HG02840 (cell line): Measurements from ENCODE around the gene RGS10.

ENCODE experiments used
- ATAC-seq: cut with Tn5 transposase; IDR thresholded peaks from one replicate; pipeline ENCODE4 v1.9.1; 2021; ENCODE audit warnings: mild to moderate bottlenecking, moderate library complexity, moderate number of reproducible peaks; ENCODE audit not compliant: unreplicated experiment, low FRiP score

Gene RGS10

DNA sequence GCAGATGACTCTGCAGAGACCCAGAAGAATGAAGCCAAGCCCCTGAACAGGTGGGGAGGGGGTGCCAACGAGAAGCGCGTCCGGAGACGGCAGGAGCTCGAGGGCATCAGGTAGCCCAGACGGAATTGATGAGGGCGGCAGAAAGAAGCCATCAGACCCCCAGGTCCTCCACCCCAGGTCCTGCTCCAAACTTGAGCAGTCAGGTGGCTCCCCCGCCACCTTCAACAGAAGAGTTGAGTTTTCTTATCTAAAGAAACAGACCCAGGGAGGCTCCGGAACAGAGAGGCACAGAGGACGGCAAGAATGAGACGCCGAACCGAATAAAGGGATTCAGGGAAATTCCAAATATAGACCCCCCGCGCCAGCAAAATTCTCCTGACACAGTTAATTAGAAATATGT is 22.2 kb downstream of the RGS10 start:
- ATAC-seq = no peak

DNA sequence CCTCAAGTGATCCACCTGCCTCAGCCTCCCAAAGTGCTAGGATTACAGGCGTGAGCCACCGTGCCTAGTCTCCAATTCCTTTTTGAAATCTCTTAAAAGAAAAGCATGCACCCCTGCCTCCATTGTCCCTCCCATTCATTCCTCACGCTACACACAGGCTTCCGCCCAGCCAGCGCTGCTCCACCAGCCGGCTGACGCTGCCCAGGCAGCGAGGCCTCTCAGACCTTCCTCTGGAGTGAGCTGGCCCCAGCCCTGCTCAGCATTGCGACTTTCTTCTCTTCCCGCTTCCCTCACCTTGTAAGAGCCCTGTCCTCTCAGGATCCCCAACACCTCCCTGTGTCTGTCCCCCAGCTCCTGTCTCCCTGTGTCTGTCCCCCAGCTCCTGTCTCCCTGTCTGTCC is 23.6 kb downstream of the RGS10 start:
- ATAC-seq = no peak

DNA sequence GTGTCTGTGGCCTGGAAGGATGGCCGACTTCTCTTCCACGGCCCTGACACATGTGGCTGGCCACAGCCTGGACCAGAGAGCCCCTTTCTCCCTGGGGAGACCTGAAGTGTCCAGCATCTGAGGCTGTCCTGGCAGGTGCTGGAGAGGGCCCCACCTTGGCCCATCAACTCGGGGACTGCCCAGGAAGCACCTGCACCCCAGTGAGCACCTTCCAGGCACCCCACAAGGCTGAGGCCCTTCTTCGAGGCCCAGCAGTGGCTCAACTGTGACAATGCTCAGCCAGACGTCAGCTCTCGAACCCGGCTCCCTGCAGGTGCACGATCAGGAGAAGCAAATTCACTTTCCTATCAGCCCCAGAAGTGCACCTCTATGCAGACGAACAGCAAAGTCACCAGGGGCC is 24.3 kb downstream of the RGS10 start:
- ATAC-seq = peak; percentile 23

DNA sequence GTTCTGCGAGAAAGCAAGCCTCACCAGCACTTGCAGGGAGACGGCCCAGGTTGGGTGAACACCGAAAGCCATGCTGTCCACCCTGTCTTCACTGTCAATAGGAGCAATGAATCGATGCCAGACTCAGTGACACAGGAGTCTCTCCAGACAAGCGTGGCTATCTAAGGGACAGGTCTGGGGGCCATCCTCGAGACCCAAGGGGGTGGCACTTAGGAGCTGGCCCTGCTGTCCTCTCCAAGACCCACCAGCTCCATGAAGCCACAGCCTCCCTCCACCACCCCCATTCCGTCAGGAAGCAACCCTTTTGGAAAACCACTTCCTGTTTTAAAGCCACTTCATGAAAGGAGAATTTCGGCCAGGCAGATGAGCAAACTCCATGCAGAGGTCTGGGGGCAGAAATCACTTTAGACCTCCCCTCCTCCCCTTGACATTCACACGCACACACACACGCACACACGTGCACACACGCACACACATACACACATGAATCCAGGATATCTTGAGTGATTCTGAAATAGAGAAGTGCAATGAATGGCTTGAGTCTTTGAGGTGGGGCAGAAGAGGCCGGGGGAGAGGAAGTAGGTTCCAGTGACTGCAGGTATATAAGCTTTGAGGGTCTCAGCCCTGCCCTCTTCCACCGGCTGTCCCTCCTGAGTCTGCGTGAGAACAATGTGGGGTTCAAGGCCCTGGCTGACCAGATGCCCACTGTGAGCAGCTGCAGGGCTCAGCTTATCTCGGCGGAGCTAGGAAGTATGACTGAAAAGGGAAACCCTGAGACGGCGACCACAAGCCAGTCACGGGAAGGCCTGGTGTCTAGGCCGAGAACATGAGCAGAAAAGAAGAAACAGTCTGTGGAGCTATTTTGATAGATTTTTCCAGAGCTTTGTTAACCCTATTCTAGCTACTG is 25.0 kb downstream of the RGS10 start:
- ATAC-seq = peak; percentile 51

DNA sequence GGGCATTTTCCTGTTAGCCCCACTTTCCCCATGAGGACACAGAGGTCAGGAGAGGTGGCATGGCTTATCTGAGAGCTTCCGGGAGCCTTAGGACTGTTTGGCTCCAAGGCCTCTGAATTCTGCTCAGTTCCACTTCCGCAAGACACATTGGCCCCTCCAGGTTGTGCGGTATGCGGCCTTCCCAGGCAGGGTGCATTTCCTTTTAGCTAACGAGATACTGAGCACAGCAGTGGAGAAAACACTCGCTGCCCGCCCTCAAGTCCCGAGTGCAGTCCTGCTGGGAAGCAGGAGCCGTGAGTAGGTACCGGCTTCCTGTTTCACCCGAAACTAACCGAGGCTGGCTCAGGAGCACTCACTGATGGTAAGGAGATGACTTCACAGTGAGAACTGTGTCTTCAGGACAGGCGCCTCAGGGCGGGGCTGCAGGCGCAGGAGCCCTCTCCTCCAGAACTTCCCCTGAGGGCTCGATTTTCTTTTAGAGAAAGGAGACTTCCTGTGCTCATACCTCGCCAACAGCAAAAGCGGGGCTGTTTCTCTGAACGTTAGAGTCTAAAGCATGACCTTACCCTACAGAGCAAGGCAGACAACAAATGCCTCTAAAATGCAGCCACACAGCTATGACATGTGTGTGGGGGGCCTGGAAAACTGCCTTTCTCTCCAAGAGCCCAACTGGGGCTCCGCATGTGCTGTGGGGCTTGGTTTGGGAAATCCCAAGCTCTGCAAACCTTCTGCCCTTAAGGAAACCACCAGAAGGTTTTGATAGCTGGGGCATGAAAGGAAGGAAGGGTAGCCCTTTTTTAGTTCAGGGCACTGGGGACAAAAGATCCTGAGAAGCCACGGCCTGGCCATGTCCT is 25.9 kb downstream of the RGS10 start:
- ATAC-seq = peak; percentile 63

DNA sequence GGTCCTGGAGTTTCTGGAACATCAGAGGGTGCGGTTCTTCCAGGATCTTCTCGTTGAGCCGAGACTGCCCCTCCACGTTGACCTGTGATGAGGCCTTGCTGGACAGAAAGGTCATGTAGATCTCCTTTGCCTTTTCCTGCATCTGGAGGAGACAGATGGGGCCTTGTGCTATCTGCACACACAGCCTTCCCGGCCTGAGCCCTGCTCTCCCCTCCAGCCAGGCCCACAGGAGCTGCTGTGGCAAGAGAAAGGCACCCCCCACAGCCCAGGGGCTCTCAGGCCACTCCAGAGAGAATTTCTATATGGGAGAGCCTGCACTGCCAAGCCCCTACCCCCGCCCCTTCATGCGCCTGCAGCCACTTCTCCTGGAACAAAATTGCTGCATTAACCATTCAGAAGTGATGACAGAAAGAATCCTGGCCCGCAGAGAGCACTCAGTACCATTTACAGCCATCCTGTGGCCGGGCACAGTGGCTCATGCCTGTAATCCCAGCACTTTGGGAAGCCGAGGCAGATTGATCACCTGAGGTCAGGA is 26.9 kb downstream of the RGS10 start:
- no peak for ATAC-seq

DNA sequence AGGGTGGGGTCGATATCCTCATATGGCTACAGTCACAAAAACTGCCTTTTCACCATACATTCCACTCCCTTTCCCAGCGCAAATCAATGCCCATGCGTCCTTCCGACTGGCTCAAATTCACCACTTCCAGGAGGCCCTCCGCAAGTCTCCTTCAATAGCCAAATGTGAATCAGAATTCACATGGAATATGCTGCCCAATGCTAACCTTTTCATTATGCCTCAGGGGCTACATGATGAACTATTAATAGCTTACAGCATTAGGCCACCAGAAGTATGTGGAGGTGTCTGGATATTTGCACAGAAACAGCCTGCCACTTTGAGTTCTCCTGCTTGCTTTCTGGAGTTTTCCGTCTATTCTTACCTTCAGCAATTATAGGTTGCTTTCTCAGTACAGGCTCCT is 27.7 kb downstream of the RGS10 start:
- no peak for ATAC-seq

DNA sequence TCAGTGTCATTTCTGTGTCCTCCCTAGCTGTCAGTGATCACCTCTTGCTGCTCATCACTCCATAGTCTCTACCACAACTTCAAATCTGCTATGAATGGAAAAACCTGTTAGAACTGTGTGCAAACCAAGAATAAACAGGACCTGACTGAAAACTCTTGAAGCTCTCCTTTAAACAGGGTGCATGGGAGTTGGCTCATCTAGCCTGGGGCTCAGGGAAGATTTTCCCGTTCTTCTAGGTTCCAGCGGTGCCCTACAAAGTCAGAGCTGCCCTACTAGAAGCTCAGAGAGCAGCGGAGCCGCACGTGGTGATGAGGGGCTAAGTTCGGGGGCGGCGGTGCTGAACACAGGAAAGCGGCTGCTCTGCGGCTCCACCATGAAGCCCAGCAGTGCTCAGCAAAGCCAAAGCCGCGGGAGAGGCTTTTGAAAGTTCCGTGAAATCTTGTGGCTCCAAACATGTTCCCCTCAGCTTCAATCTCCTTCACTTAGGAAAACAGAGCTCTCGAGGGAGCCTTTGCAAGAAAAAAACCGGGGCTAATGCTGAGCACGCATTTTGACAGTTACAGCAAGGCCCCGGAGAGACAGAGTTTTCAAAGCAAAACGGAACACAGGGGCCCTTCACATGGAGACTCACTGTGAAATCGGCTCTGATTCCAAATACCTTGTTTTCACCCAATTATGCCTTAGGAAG is 30.5 kb downstream of the RGS10 start:
- ATAC-seq = no peak

DNA sequence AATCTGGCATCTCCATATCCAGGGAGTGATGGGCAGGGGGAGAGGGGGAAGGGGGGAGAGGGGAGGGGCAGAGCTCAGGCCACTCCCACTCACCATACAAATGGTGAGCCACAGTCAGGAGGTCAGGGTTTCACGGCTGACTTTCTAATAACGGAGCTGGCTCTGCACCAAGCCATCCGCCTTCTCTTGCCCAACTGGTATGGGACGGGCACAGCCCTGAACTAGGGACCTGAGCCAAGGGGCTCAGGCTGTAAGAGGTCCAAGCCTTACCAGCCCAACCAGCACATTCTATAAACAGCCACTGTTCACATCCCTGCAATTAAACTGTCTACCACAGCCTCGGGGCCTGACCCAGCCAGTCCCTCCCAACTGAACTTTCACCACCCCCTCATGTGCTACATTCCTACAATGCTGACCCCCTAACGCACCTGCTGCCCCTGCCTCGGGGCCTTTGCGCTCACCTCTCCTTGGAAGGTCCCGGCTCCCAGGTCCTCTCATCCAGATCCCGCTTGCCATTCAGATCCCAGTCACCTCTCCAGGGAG is 32.5 kb downstream of the RGS10 start:
- ATAC-seq = no peak

DNA sequence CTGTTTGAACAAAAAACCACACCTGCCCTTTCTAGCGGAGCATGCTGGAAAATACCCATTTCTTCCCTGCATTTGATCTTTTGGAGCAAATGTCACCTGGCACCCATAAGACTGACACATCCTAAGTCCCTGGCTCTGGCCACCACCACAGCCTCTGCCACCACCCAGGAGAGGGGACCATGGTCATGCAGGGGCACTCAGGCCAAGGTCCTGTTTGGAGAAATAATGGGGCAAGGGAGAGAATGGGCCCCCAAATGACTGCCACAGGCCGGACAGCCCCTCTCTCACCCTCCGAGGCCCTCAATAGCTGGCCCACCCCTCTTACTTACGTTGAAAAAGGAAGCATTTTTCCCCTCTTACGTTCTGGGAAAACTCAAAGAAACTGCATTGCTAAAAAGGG is 35.4 kb downstream of the RGS10 start:
- ATAC-seq = no peak

DNA sequence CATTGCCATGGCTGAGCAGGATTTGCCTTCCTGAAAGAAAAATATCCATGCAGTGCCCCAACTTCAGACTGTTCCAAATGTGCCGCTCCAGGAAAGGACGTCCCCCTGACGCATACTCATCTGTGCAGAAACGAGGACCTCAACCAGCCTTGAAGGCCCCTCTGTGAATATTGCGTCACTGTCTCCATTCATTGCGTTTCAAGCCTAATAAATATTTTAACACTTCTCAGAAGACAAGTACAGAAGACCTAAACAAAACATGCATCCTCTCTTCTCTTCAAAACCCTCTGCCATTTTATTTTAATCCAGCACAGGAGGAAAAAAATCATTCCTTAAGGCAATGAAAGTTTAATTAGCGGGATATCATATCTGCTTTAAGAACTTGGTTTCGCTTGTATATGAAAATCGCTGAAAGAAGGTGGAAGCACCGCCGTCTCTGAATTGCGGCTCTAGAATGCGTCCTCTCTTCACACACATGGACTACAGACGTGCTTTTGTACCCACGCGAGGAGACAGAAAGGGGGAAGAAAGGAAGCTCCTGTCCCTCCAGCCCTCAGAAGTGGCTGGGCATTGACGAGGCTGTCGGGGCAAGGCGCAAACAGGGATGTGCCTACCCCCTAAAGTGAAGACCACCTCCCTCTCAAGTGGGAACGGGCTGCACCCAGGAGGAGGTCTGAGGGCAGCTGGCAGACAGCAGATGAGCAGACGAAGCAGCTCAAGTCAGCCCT is 36.8 kb downstream of the RGS10 start:
- ATAC-seq = no peak

DNA sequence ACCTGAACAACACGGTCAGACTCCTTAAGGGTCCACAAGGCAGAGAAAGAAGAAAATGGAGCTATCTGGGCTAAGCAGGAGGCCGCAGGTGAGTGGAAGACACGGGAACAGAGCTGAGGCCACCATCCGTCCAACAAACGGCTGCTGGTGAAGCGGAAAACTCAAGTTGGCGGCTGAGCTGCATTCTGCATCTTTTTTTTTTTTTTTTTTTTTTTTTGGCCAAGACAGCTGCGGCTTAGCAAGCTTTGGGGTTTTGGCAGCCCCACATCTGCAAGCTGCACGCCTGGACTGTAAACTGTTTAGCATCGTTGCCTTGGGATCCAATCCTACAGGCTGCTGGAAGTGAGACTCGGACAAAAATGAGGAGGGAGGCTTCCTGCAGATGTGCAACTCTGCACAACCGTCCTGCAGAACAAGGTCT is 37.4 kb downstream of the RGS10 start:
- ATAC-seq = no peak

DNA sequence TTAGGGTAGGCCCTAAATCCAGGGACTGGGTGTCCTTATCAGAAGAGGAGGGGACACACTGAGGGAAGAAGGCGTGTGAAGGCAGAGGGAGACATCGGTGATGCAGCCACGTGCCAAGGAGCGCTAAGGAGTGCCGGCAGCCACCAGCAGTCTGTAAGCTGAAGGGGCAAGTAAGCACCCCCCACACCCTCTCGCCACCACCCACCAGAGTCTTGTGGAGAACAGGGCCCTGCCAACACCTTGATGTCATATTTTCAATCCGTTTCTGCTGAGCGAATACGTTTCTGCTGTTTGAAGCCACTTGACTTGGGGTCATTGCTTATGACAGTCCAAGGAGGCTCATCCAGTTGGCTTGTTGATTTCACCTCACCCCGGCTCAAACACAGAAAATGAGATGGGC is 37.9 kb downstream of the RGS10 start:
- no peak for ATAC-seq

DNA sequence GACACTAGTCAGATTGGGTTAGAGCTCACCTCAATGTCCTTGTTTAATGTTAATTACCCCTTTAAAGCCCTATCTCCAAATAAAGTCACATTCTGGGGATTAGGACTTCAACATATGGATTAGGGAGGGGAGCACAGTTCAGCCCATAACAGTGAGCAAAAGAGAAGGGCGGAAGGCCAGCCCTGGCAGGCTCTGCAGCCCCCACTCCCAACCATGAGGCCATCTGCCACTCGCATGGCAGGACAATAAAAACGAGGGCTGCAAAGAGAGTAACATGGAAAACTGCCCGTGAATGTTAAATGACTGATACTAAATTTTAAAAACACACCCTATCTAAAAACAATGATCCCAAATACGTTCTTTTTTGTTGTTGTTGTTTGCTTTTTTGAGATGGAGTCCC is 38.7 kb downstream of the RGS10 start:
- ATAC-seq = no peak

DNA sequence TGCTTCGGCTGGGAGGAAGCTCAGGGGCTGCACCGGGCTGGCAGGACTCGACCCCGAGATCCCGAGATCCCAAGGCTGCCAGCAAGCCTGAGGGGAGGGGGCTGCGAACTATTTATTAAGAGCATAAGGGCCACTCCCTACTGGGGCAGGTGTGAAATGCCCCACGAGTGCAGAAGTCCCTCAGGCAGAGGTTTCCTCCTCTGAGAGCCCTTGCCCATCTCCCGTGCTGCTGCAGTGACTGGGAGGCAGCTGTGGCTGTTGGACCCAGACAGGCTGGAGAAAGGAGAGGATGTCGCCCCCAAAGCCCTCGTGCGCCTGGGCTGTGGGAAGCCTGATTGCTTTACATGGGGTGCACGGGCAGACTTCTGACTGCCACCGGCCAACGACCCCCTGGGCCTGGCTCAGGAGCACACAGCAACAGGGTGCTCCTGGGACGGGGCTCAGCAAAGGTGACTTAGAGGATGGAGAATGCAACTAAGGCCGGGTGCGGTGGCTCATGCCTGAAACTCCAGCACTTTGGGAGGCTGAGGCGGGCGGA is 39.8 kb downstream of the RGS10 start:
- no peak for ATAC-seq

DNA sequence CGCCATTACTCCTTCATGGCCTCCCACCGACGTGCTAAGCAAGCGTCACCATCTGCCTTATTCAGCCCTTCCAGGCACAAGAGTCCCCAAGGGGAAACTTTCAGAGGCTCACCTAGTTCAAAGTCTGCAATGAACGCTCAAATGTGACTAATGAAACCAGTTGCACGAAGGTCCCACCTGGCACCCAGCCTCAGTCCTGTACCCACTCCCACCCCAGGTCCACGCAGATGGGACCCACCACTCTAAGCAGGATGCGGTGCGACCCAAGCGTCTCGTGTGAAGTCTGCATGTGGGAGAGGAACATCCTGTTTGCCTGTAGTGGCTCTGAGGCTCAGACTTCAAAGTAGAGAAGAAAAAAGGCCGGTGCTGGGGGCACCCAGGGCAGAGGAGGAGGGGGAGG is 40.3 kb downstream of the RGS10 start:
- no peak for ATAC-seq

DNA sequence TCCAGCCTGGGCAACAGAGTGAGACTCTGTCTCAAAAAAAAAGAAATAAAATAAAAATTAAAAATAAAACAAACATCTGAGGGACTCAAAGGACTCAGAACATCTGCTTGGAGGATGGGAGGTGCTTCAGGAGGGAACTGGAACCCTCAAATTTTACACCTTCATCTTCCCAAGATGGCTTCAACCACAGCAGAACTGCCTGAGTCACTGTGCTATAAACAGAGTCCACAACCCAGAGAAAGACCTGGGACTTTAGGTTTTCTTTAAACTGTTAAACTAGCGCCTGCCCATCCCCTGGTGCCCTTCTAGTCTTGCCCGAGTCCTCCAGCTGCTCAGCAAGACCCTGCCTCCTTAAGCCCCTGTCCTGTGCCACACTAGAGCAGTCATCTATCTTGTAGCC is 40.8 kb downstream of the RGS10 start:
- ATAC-seq = no peak

DNA sequence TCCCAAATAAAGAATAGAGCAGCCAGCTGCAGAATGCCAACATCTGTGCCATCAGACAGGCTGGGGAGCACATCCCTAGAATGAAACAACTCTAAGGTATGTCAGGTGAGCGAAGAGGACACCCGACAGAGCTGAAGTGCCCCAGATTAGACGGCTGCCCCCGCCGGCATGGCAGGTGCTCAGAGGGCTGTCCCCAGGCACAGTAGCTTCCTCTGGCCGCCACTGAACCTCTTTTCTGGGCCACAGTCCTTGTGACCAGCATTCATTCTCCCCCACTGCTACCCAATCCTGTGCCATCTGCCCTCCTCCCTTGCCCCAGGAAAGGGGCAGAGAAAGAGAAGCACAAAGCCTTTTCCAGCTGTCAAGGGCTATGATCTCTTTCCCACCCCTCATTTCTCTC is 41.7 kb downstream of the RGS10 start:
- no peak for ATAC-seq

DNA sequence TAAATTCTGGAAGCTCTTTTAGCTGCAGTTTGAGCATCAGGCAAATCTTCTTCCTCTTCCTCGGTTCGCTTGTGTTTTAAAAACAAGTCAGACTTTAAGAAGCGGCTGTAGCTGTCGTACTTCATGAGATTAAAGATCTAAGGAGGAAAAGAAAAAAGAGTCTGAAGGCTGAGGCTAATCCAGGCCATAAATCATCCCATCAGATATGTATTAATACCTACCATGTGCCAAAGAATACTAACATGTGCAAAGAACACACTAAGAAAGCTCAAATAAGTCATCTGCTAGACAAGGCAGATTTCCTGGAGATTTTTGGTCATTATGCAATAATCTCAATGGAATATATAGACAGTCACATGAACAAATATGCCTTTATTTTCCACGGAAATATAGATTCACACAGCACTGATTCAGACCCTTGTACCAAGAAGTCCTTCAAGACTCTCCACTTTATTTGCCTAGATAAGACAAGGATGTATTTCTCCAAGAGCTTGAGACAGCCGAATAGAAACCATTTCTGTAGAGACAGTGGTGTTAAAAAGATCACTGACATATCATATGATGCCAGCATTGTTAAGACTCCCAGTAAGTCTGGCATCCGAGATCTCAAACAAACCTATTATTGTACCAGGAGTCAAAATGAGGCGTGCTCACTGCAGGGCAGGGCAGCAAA is 42.3 kb downstream of the RGS10 start:
- no peak for ATAC-seq
